CD14-positive monocyte (primary cell): ENCODE results near the gene ARMH3. TPM values are rescaled to one million over a fixed set of nuclear protein-coding genes. Genes with fewer than 3 reads are reported as not detected.

Experiments
- DNase-seq, 3 donors: peaks; one replicate each; pipeline ENCODE4 v3.0.0-alpha.2; 2011 to 2022
- H2AFZ ChIP-seq: 2 replicates; pipeline ENCODE4 v1.6.0; 2012; ENCODE audit warnings: mild to moderate bottlenecking, low read depth, low read length, inconsistent platforms; ENCODE audit not compliant: insufficient read depth, poor library complexity, severe bottlenecking
- H3K27ac ChIP-seq, 2 donors: 1 replicate in 1 of 2; 2 replicates in 1 of 2; pipeline ENCODE4 v1.5.1; 2012 to 2013; ENCODE audit warnings: low read length in 2 of 2, control low read depth in 1 of 2, inconsistent platforms in 1 of 2, low read depth in 1 of 2, mild to moderate bottlenecking in 1 of 2
- H3K27me3 ChIP-seq, 2 donors: one replicate each; pipeline versions ENCODE4 v1.6.0 to v1.6.1; 2011 to 2013; ENCODE audit warnings: low read length in 2 of 2; ENCODE audit not compliant: control insufficient read depth in 2 of 2, insufficient read depth in 2 of 2
- H3K36me3 ChIP-seq, 2 donors: replicated peaks in 1 of 2; 1 replicate in 1 of 2; 2 replicates in 1 of 2; pipeline versions ENCODE4 v1.5.1 to v1.6.1; 2012 to 2013; ENCODE audit warnings: low read length in 2 of 2, control low read depth in 1 of 2, inconsistent platforms in 1 of 2, mild to moderate bottlenecking in 1 of 2; ENCODE audit not compliant: insufficient read depth in 2 of 2, control insufficient read depth in 1 of 2
- H3K4me1 ChIP-seq, 2 donors: 1 replicate in 1 of 2; 2 replicates in 1 of 2; pipeline versions ENCODE4 v1.5.1 to v1.6.1; 2012 to 2013; ENCODE audit warnings: low read length in 2 of 2, control low read depth in 1 of 2, inconsistent platforms in 1 of 2, mild to moderate bottlenecking in 1 of 2, moderate library complexity in 1 of 2; ENCODE audit not compliant: insufficient read depth in 2 of 2, control insufficient read depth in 1 of 2
- H3K4me2 ChIP-seq: replicated peaks from 2 replicates; pipeline ENCODE3; 2012; ENCODE audit warnings: low read length, moderate library complexity, mild to moderate bottlenecking; ENCODE audit not compliant: poor library complexity, severe bottlenecking; ENCODE audit errors: extremely low read depth
- H3K4me3 ChIP-seq, 3 experiments: fragments of 200-600 bp in 1 of 3; sonication (generic) in 1 of 3; replicated peaks in 1 of 3; 1 replicate in 2 of 3; 2 replicates in 1 of 3; pipeline ENCODE4 v1.5.1; 2011 to 2013; ENCODE audit warnings: low read length in 3 of 3, mild to moderate bottlenecking in 3 of 3, control low read depth in 2 of 3, low read depth in 2 of 3, inconsistent platforms in 1 of 3, moderate library complexity in 1 of 3
- H3K79me2 ChIP-seq: 2 replicates; pipeline ENCODE4 v1.6.0; 2012; ENCODE audit warnings: mild to moderate bottlenecking, control low read depth, inconsistent platforms, low read length, moderate library complexity; ENCODE audit not compliant: insufficient read depth
- H3K9ac ChIP-seq: 2 replicates; pipeline ENCODE4 v1.6.0; 2017; ENCODE audit warnings: low read length, mild to moderate bottlenecking; ENCODE audit not compliant: insufficient read depth, poor library complexity, severe bottlenecking
- H3K9me3 ChIP-seq, 2 donors: replicated peaks in 1 of 2; 1 replicate in 1 of 2; 2 replicates in 1 of 2; pipeline versions ENCODE4 v1.5.1 to v1.6.1; 2012 to 2013; ENCODE audit warnings: low read length in 2 of 2, control low read depth in 1 of 2; ENCODE audit not compliant: control insufficient read depth in 1 of 2, insufficient read depth in 1 of 2
- H4K20me1 ChIP-seq: 2 replicates; pipeline ENCODE4 v1.6.0; 2012; ENCODE audit warnings: mild to moderate bottlenecking, low read length, control low read depth, moderate library complexity; ENCODE audit not compliant: insufficient read depth
- H3K27ac Mint-ChIP-seq, 7 donors: one replicate each; pipeline ENCODE4 v1.8.0; 2020; ENCODE audit warnings: mild to moderate bottlenecking in 7 of 7, mixed read lengths in 7 of 7, moderate library complexity in 6 of 7, inconsistent platforms in 2 of 7
- H3K27me3 Mint-ChIP-seq, 3 donors: one replicate each; pipeline ENCODE4 v1.8.0; 2021 to 2022; ENCODE audit warnings: low read depth in 3 of 3, mild to moderate bottlenecking in 3 of 3, mixed read lengths in 3 of 3, moderate library complexity in 3 of 3, inconsistent platforms in 1 of 3
- H3K36me3 Mint-ChIP-seq, 2 donors: one replicate each; pipeline ENCODE4 v1.8.0; 2020; ENCODE audit warnings: mixed read lengths in 2 of 2, inconsistent platforms in 1 of 2, mild to moderate bottlenecking in 1 of 2
- H3K4me1 Mint-ChIP-seq: one replicate; pipeline ENCODE4 v1.8.0; 2020; ENCODE audit warnings: mild to moderate bottlenecking, mixed read lengths
- H3K4me3 Mint-ChIP-seq, 2 donors: one replicate each; pipeline ENCODE4 v1.8.0; 2020; ENCODE audit warnings: mild to moderate bottlenecking in 2 of 2, mixed read lengths in 2 of 2, moderate library complexity in 1 of 2
- H3K9me3 Mint-ChIP-seq, 7 donors: one replicate each; pipeline ENCODE4 v1.8.0; 2020 to 2022; ENCODE audit warnings: mixed read lengths in 7 of 7, mild to moderate bottlenecking in 6 of 7, moderate library complexity in 6 of 7, inconsistent platforms in 2 of 7
- CTCF ChIP-seq: fragments of 200-600 bp; IDR thresholded peaks from one replicate; pipeline ENCODE4 v1.8.0; 2022; ENCODE audit warnings: antibody characterized with exemption, mild to moderate bottlenecking
- WGBS: methylation state at CpG from one replicate; pipeline ENCODE4 v1.1.5; 2013; ENCODE audit warnings: missing lambda C conversion rate; ENCODE audit not compliant: insufficient coverage; 5-methylcytosine and 5-hydroxymethylcytosine counted together
- intact Hi-C, 2 donors: fragments of 100-400 bp; cut with micrococcal nuclease; formaldehyde crosslinking; loops; one replicate each; pipeline versions ENCODE4 v1.15.0 to v1.15.1; 2023
- polyA plus RNA-seq, 3 donors: library from polyadenylated mRNA; depleted of rRNA in 1 of 3; unstranded in 2 of 3; stranded (reverse) in 1 of 3; fragments of 300-500 nt in 2 of 3; fragments of >200 nt in 1 of 3; fragmentation: Illumina TruSeq in 2 of 3; gene quantifications; 1 replicate in 2 of 3; 2 replicates in 1 of 3; pipeline ENCODE4 v1.2.3, GENCODE V29; 2012 to 2021

The ARMH3 gene
- polyA plus RNA-seq, 3 donors, result 20.4 to 26.3 (median 22.1) TPM

GRCh38 chr10:101995451-101996063 lies 60.4 kb downstream of the ARMH3 start:
- Histone ChIP-seq H3K36me3 (peaks cover 66 to 92% of the 10 kb centered on the region in 2 donors), H3K79me2 (no peaks in the 10 kb centered on the region), H3K4me1 (peaks cover 0 to under 1% of the 10 kb centered on the region in 2 donors), H2AFZ (no peak overlapping the region), H3K4me2 (no peak overlapping the region), H4K20me1 (no peaks in the 10 kb centered on the region), H3K27ac (no peak overlapping the region), H3K9me3 (no peaks in the 10 kb centered on the region), H3K4me3 (no peak overlapping the region), H3K9ac (no peak overlapping the region), H3K27me3 (no peaks in the 10 kb centered on the region)
- H3K9me3 Mint-ChIP-seq, result no peaks in the 10 kb centered on the region
- TF ChIP-seq CTCF, result no peak
- 71% methylated on average over 1 of the region's 1 CpG for WGBS
- H3K27me3 Mint-ChIP-seq, result peaks cover 0 to 2% (median 0%) of the 10 kb centered on the region in 3 donors
- no peak for DNase-seq
- H3K4me1 Mint-ChIP-seq, result no peaks in the 10 kb centered on the region
- H3K4me3 Mint-ChIP-seq, result no peak overlapping the region
- peak overlapping the region in 1 of 7 donors; percentile 8 for H3K27ac Mint-ChIP-seq
- peaks cover 73 to 93% of the 10 kb centered on the region in 2 donors for H3K36me3 Mint-ChIP-seq
- intact Hi-C loops, result no loop called here

- DNase-seq, result no peak
- H3K27me3 Mint-ChIP-seq, result peaks cover 0 to 2% (median 0%) of the 10 kb centered on the region in 3 donors
- H3K4me1 ChIP-seq, result no peaks in the 10 kb centered on the region
- no peak overlapping the region for H3K4me3 ChIP-seq
- H4K20me1 ChIP-seq, result no peaks in the 10 kb centered on the region
- WGBS, result 93% methylated on average over 2 of the region's 5 CpGs
- intact Hi-C loops, result no loop called here
- H3K36me3 ChIP-seq, result peaks cover 77 to 93% of the 10 kb centered on the region in 2 donors
- no peak overlapping the region for H2AFZ ChIP-seq
- H3K27me3 ChIP-seq, result no peaks in the 10 kb centered on the region
- H3K4me2 ChIP-seq, result no peak overlapping the region
- no peaks in the 10 kb centered on the region for H3K9me3 ChIP-seq
- H3K9me3 Mint-ChIP-seq, result no peaks in the 10 kb centered on the region
- no peak for TF ChIP-seq CTCF
- H3K79me2 ChIP-seq, result no peaks in the 10 kb centered on the region
- peaks cover 81 to 97% of the 10 kb centered on the region in 2 donors for H3K36me3 Mint-ChIP-seq
- no peaks in the 10 kb centered on the region for H3K4me1 Mint-ChIP-seq
- H3K27ac ChIP-seq, result no peak overlapping the region
- no peak overlapping the region for H3K4me3 Mint-ChIP-seq
- H3K9ac ChIP-seq, result no peak overlapping the region
- H3K27ac Mint-ChIP-seq, result peak overlapping the region in 2 of 7 donors; percentile 9 to 57
Measured at GRCh38 chr10:101993651-101994200, 62.2 kb downstream of the ARMH3 start.
